Measurements from ENCODE around the gene SRSF12.

Gene SRSF12

GRCh38 chr6:89128256-89128671, 10.4 kb upstream of the SRSF12 start:
- DNase-seq = peak; percentile 58

- DNase-seq = peak; percentile 65
Measured at GRCh38 chr6:89122625-89123024, 4.8 kb upstream of the SRSF12 start.

- no peak for DNase-seq
Measured at GRCh38 chr6:89121934-89122333, 4.1 kb upstream of the SRSF12 start.

- DNase-seq = no peak
Measured at GRCh38 chr6:89120371-89120770, 2.5 kb upstream of the SRSF12 start.

- no peak for DNase-seq
Measured at GRCh38 chr6:89118931-89119330, 1.1 kb upstream of the SRSF12 start.

GRCh38 chr6:89116702-89117101, 1.2 kb downstream of the SRSF12 start:
- no peak for DNase-seq

- DNase-seq = no peak
Measured at GRCh38 chr6:89111933-89112332, 5.9 kb downstream of the SRSF12 start.

- peak; percentile 49 for DNase-seq
Measured at GRCh38 chr6:89110284-89110683, 7.6 kb downstream of the SRSF12 start.

- no peak for DNase-seq
Measured at GRCh38 chr6:89100114-89100513, 17.8 kb downstream of the SRSF12 start.

GRCh38 chr6:89098461-89098860, 19.4 kb downstream of the SRSF12 start:
- no peak for DNase-seq

- no peak for DNase-seq
Measured at GRCh38 chr6:89087881-89088280, 30.0 kb downstream of the SRSF12 start.

- DNase-seq = no peak
Measured at GRCh38 chr6:89085409-89086205, 32.3 kb downstream of the SRSF12 start.

- no peak for DNase-seq
Measured at GRCh38 chr6:89084954-89085353, 32.9 kb downstream of the SRSF12 start.

- no peak for DNase-seq
Measured at GRCh38 chr6:89084542-89084941, 33.3 kb downstream of the SRSF12 start.

- DNase-seq = peak; percentile 15
Measured at GRCh38 chr6:89082486-89082891, 35.4 kb downstream of the SRSF12 start.

- peak; percentile 94 for DNase-seq
Measured at GRCh38 chr6:89081423-89082322, 36.2 kb downstream of the SRSF12 start.

GRCh38 chr6:89081129-89081422, 36.8 kb downstream of the SRSF12 start:
- DNase-seq = no peak

GRCh38 chr6:89080281-89081128, 37.4 kb downstream of the SRSF12 start, which contains the start of gene PNRC1:
Gene PNRC1 (plus strand): TSS chr6:89080751. CDS start chr6:89080895, 144 bp downstream.
- peak; percentile 99 for DNase-seq

GRCh38 chr6:89079511-89080234, 38.2 kb downstream of the SRSF12 start:
- peak; percentile 61 for DNase-seq

- no peak for DNase-seq
Measured at GRCh38 chr6:89073840-89074239, 44.0 kb downstream of the SRSF12 start.

GRCh38 chr6:89073014-89073620, 44.8 kb downstream of the SRSF12 start:
- peak; percentile 88 for DNase-seq

- DNase-seq = no peak
Measured at GRCh38 chr6:89071036-89071435, 46.8 kb downstream of the SRSF12 start.
